PFSK-1 (cell line): ENCODE data around the gene ALKBH2.

Experiments used
- FOXP2 ChIP-seq: optimal IDR thresholded peaks from 2 replicates; pipeline ENCODE3; 2011; ENCODE audit warnings: borderline replicate concordance, control low read depth, inconsistent platforms; ENCODE audit not compliant: insufficient read depth; ENCODE audit errors: extremely low read length, extremely low read depth
- POLR2AphosphoS5 ChIP-seq: IDR thresholded peaks from 2 replicates; pipeline ENCODE4 v1.6.1; 2012; ENCODE audit warnings: low read depth, mild to moderate bottlenecking, control low read depth, low read length, moderate library complexity
- TAF1 ChIP-seq: IDR thresholded peaks from 2 replicates; pipeline ENCODE4 v1.6.1; 2012; ENCODE audit warnings: low read length, control low read depth, borderline replicate concordance; ENCODE audit not compliant: insufficient read depth
- TF ChIP-seq, protein P1 (sequence below), 2 experiments: IDR thresholded peaks; 2 replicates each; pipeline versions ENCODE4 v1.6.1 to v1.8.0; 2011 to 2012; ENCODE audit warnings: low read depth in 2 of 2, low read length in 2 of 2, control low read depth in 1 of 2, inconsistent platforms in 1 of 2, mild to moderate bottlenecking in 1 of 2, moderate library complexity in 1 of 2; ENCODE audit not compliant: insufficient read depth in 1 of 2

DNA sequence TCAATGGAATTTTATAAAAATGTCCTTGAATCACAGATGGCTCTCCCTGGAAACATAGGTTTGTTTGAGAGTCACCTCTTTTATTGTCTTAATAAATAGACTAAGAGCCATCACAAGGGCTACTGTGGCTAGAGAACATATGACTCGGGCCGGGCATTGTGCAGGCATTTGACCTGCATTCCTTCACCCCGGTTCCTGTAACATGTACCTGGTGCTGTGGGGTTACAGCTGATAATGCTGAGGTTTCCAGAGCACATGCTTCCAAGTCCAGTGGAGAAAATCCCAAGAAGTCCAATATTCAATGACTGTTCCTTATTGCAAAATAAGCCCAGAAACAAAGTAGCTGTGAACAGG lies 22.1 kb upstream of the ALKBH2 start:
- TF ChIP-seq POLR2AphosphoS5, result no peak
- TF ChIP-seq TAF1, result no peak
- TF ChIP-seq, protein P1, sequence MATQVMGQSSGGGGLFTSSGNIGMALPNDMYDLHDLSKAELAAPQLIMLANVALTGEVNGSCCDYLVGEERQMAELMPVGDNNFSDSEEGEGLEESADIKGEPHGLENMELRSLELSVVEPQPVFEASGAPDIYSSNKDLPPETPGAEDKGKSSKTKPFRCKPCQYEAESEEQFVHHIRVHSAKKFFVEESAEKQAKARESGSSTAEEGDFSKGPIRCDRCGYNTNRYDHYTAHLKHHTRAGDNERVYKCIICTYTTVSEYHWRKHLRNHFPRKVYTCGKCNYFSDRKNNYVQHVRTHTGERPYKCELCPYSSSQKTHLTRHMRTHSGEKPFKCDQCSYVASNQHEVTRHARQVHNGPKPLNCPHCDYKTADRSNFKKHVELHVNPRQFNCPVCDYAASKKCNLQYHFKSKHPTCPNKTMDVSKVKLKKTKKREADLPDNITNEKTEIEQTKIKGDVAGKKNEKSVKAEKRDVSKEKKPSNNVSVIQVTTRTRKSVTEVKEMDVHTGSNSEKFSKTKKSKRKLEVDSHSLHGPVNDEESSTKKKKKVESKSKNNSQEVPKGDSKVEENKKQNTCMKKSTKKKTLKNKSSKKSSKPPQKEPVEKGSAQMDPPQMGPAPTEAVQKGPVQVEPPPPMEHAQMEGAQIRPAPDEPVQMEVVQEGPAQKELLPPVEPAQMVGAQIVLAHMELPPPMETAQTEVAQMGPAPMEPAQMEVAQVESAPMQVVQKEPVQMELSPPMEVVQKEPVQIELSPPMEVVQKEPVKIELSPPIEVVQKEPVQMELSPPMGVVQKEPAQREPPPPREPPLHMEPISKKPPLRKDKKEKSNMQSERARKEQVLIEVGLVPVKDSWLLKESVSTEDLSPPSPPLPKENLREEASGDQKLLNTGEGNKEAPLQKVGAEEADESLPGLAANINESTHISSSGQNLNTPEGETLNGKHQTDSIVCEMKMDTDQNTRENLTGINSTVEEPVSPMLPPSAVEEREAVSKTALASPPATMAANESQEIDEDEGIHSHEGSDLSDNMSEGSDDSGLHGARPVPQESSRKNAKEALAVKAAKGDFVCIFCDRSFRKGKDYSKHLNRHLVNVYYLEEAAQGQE (IDR thresholded peaks at IDR 0.05; ENCODE audit: insufficient read depth in 1 of 2, low read depth in 2 of 2, low read length in 2 of 2), result no peak
- TF ChIP-seq FOXP2, result no peak
